GM12873 (cell line): ENCODE measurements around the gene C2orf92.

Experiments
- TF ChIP-seq, protein P1 (sequence below): IDR thresholded peaks from 2 replicates; pipeline ENCODE4 v1.5.1; 2012; ENCODE audit warnings: low read depth, mild to moderate bottlenecking, moderate library complexity, low read length, control low read depth; ENCODE audit not compliant: insufficient read depth; ENCODE audit errors: missing control alignments

C2orf92 gene

DNA sequence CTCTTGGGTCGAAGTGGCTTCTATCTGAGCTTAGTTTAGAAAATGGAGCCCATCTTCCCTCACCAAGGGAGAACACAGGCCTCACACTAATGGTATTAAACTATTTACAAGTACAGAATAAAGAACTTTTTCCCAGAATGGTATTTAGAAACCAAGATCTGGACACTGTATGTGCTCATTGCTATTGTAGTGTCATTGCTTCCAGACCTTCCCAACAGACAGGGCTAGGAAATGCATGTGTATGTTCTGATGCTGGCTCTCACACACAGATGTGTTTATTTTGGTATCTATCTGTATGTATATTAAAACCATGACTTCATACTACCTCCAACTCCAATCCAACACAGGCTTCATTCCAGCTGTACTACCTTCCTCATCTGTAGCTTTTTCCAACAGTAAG is 15.6 kb upstream of the C2orf92 start:
- TF ChIP-seq, protein P1, sequence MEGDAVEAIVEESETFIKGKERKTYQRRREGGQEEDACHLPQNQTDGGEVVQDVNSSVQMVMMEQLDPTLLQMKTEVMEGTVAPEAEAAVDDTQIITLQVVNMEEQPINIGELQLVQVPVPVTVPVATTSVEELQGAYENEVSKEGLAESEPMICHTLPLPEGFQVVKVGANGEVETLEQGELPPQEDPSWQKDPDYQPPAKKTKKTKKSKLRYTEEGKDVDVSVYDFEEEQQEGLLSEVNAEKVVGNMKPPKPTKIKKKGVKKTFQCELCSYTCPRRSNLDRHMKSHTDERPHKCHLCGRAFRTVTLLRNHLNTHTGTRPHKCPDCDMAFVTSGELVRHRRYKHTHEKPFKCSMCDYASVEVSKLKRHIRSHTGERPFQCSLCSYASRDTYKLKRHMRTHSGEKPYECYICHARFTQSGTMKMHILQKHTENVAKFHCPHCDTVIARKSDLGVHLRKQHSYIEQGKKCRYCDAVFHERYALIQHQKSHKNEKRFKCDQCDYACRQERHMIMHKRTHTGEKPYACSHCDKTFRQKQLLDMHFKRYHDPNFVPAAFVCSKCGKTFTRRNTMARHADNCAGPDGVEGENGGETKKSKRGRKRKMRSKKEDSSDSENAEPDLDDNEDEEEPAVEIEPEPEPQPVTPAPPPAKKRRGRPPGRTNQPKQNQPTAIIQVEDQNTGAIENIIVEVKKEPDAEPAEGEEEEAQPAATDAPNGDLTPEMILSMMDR: no peak

DNA sequence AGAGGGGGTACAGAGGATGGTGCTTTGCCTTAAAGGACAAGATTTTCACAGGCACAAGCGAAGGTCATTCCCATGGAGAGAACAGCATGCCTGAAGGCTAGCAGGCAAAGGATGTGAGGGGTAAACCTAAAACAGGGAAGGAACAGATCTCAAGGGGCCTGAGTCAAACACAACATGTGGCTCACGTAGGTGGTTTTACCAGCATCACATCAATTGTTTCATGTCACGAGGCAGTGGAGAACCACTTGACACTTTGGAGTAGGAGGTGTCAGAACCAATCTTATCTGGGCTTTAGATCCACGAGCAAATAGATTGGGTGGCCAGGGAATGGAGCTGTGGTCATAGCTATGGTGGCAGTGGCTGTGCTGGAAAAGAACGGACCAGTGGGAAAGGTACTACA is 15.2 kb upstream of the C2orf92 start:
- TF ChIP-seq, protein P1: no peak

DNA sequence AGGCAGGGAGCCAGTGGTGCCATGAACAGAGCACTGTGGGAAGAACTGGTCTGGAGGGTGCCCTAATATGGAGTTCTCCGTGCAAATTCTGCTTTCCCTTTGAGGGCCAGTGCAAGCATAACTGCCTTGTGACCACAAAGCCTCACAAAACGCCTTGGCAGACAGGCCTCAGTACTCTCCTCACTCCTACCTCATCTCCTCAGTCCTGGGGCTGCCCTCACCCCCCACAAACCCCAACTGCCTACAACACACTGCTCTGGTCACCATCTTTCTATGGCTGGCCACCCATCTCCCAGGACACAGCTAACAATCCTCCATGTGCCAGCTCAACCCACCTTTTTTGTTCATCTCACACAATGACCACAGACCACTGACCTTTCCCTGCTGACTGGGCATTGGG is 14.7 kb upstream of the C2orf92 start:
- TF ChIP-seq, protein P1: no peak

DNA sequence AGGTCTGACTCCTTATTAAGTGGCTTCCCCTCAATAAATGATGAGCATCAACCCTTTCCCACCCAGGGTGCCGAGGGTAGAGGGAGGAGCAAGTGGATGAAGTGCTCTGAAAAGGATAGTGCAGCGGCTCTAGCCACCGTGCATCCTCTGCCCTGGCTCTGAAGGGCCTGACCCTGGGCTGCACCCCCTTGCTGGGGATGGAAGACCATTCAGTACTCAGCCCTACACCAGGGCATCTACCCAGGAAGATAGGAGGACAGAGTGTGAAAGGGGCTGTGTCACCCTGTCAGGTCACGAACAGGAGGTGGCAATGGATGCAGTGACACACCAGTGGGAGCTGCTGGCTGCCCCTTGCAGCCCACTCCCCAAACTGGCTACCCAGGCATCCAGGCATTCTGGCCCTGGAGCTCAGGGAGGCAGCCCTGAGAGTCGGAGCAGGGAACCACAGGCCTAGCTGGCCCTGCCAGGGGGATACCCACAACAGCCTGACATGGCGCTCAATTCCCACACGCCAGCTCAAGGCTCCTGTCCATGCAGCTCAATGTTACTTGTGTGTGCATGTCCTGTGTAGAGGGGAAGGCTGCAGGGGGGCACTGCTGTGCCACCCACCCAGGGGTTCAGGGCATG is 13.3 kb upstream of the C2orf92 start:
- TF ChIP-seq, protein P1: no peak

DNA sequence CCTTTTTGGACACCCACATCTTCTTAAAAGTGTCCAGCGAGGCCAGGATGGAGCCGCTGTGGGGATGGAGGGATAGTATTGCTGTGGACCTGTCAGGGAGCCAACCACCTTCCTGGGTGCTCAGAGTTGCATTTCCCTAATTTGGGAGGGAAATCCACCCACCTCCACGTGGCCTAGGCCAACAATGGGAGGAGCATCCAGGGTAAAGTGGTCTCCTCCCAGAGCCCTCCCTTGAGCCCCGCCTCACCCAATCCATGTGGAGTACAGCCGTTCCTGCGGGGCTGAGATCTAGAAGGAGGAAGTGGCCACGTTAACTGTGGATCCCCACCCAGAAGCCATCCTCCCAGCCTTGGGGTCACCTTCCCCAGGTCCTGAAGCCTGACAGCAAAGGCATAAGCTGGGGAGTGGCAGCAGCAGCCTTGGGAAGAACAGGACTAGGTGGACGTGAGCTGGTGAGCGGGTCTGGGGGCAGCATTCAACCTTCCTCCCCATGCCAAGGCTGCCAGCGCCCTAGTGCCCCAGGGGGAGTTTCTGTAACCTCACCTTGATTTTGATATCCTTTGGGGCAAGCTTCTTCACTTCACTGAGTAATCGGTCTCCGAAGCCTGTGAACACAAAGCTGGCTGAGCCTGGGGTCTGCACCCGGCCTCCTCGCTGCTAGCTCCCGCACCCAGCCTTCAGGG is 12.5 kb upstream of the C2orf92 start:
- TF ChIP-seq, protein P1: no peak

DNA sequence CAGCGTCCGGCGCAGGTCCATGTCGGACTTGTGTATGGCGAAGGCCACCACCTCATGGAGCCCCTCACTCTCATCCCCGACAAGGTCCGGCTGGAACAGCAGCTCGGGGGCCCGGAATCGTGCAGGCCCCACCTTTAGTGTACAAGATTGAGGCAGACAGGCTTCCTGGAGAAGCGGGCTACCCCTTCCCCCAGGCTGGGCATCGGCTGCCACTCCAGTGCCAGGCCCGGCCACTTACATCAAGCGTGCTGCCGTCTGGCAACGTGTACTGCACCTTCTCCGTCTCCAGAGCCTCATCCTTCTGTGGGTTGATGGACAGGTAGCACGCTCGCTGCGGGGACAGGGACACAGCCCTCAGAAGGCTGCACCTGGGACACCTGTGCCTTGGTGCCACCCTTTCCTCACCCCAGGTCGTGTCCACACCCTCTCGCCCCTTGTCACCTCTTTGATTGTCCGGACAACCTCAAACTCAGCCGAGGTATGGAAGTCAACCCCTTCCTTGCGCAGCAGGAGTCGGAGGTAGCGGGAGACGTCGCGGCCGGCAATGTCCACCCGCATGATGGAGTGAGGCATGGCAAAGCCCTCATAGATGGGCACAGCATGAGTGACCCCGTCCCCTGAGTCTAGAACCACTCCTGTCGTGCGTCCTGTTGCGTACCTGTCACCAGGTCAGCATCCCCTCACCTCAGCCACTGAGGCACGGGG is 11.4 kb upstream of the C2orf92 start:
- TF ChIP-seq, protein P1: no peak

DNA sequence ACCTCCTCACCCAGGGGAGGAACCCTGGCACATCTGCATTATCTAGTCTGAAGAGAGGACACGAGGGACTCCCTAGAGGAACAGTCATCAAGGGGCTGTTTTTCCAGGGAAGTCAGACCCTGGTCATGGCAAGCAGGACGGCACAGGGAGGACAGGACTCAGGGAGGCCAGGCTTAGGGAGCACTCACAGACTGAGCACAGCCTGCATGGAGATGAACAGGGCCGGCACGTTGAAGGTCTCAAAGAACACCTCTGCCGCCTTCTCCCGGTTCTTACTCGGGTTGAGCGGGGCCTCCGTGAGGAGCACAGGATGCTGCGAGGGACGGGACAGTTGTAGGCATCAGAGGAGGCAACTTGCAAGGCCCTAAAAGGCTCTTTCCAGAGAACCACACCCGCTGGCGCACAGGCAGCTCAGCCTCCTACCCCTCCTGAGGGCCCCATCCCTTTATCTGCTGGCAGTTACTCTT is 10.8 kb upstream of the C2orf92 start:
- TF ChIP-seq, protein P1: no peak
